Measurements from ENCODE around the gene LAMB3.

The LAMB3 gene

GRCh38 chr1:209594440-209594839 lies 57.8 kb downstream of the LAMB3 start:
- FAIRE-seq = no peak

DNA sequence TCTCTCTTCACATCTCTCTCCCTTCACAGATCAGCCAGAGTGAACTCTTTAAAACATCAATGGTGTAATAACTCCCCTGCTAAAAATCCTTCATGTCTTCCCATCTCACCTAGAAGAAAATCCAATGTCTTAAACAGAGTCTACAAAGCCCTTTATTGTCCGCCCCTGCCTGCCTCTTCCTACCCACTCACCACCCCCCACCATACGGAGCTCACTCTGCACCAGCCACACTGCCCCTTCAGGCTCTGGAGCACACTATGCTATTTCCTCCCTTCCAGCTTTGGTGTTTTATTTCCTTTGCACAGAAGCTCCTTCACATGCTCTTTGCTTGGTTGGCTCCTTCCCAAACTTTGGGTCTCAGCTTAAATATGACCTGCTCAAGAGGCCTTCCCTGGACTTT lies 58.5 kb downstream of the LAMB3 start:
- no peak for FAIRE-seq

- FAIRE-seq = no peak
Observed at GRCh38 chr1:209590405-209590804, 61.8 kb downstream of the LAMB3 start.

DNA sequence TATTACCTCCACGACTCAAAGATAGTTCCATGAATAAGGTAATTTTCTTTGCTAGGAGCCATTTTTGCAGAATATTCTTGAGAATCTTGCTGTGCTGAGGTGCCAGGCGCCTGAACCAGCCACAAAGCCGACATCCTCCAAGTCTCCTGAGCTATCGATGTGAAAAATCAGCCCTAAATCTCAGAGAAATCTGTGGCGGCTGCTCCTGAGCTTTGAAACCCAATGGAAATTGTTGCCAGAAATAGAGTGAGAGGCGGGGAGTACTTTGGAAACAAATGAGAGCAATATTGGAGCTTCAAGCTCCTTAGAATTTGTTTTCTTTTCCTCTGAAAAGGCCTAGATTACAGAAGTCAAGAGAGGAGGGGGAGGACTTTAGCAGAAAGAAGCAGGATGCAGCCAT lies 62.4 kb downstream of the LAMB3 start:
- no peak for FAIRE-seq

- no peak for FAIRE-seq
Observed at GRCh38 chr1:209589440-209589839, 62.8 kb downstream of the LAMB3 start.

DNA sequence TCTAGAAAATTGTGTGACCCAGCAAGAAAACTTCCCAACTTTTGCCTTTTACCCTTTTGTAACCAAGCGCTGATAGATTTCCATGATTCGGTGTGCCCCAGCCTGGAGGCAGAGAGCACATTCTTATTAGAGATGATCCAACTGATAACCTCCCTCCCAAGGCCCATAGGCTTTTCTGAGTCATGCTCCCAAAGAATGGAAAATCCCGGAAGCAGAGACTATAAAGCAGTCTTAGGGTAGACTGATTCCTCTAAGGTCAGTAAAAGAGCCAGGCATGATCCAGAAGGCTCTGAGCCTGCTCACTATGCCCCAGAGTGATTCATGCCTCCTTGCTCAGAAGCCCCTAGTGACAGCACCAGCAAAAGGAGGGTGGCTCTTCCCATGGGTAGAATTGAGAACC lies 64.4 kb downstream of the LAMB3 start:
- no peak for FAIRE-seq

- no peak for FAIRE-seq
Observed at GRCh38 chr1:209586221-209586740, 65.9 kb downstream of the LAMB3 start.

GRCh38 chr1:209585672-209586071 lies 66.6 kb downstream of the LAMB3 start:
- no peak for FAIRE-seq

DNA sequence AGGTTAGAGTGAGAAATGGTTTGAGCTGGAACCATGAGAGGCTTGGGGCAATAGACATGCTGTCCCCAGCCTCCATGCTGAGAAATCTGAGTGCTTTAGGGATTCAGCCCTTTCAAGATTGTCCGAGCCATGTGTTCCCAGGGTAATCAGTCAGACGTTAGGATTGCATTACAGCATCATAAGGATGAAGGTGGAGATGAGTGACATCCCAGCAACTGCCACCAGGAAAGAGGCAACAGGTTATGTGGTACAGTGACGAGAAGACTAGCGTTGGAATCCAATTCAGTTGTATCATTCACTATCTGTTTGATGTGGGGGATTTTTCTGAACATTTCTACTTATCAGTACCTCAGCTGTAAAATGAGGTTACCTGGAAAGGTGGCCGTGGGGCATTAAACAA lies 67.0 kb downstream of the LAMB3 start:
- no peak for FAIRE-seq

DNA sequence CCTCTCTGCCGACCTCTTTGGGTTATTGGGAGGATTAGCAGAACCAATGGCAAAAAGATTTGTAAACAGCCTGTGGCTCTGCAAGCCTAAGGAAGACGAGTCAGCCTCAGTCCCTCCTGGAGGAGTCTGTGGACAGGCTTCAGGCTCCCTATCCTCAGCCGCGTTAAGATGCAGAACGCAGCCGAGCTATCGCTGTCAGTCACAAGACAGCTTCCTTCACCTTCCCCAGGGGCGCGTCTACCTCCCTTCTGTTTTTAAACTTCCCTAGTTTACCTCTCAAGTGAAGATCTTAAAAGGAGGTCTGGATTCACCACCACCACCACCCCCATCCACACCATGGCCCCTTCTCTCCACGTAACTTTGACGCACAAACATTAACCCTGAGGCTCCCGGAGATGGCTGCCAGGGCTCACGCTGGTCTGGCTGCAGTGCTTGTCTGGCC lies 68.0 kb downstream of the LAMB3 start:
- no peak for FAIRE-seq

DNA sequence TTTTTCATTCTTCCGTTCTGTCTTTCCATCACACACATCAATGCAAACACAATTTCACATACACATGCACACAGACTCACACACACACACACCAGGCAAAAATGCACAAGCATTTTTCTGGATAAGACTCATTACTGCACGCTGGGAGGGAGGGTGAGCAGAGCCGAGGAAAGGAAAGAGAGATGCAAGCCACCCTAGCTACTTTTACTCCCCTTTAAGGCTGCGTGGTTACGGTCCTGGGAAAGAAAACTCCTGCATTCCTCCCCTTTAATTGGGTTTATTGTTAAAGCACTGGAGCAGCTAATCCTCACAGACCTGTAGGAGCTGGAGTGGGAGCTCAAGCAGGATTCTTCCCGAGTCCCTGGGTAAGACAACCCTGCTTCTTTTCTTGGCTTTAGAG lies 68.8 kb downstream of the LAMB3 start, which contains the start of gene CAMK1G:
Gene CAMK1G (plus strand): TSS at position 307 of the 400 bp plus-strand sequence. CDS start 11,270 bp downstream, outside the sequence.
- no peak for FAIRE-seq

DNA sequence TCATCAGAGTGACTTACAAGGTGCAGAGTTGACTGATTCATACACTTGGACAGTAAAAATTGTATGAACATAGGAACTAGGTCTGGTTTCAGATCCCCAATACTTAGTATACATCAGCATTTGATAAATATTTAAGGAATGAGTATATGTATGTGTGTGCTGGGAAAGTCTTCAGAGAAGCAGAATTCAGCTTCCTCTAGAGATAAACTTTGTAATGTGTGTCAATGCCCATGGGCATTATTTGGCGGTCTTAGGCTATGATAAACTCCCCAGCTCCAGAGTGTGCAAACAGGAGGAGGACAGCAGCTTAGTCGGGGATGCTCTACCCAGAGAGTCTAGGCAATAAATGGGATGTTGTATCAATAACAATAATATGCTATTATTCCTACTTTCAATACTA lies 71.6 kb downstream of the LAMB3 start:
- no peak for FAIRE-seq

- no peak for FAIRE-seq
Observed at GRCh38 chr1:209577346-209577745, 74.9 kb downstream of the LAMB3 start.

GRCh38 chr1:209576392-209577197 lies 75.6 kb downstream of the LAMB3 start:
- no peak for FAIRE-seq

- no peak for FAIRE-seq
Observed at GRCh38 chr1:209570743-209571142, 81.5 kb downstream of the LAMB3 start.

- peak; percentile 92 for FAIRE-seq
Observed at GRCh38 chr1:209569455-209570207, 82.6 kb downstream of the LAMB3 start.

GRCh38 chr1:209567698-209568175 lies 84.5 kb downstream of the LAMB3 start:
- no peak for FAIRE-seq

DNA sequence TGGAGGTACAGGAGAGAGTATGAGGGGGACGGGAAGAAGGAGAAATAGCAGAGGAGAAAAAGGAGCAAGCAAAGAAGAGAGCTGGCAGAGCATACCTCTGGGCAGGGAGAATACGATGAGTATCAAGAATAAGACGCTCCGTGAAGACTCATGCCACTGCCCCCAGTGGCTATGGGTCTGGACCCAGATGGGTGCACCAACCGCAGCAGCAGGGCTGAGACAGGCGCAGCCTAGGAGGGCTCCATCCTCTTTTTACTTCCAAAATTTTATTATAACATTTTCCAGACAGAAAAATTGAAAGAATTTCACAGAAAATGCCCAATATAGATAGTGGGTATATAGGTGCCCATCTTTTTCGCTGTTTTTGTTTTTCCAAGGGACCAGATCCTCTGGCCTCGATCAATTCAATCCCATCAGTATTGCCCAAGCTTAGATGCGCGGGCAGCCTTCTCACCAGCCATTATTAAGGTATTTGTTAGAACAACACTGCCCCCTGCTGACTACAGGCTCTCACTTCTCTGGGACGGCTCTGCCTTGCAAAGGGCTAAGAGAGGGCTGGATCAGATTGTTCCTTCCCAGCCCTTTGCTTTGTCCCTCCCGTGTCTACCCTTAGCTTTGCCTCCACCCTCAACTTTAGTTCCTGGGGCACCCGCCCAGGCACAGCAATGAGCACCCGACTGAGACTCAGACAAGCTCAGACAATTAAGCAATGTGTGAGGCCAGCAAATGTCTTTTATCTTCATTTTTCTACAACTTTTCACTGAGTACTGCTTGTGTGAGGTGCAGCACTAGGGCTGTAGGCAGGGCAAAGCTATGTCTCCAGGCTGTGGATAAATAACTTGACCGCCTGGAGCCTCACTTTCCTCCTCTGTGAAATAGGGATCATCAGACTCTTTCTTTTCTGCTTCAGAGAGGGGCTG lies 86.2 kb downstream of the LAMB3 start:
- peak; percentile 69 for FAIRE-seq
